Dendritic cell treated with granulocyte-macrophage colony-stimulating factor and Interleukin-4, amounts not matched to agents 40 ng/mL and 50 ng/mL, for 4 days (primary cell): ENCODE results near the gene WNK2.

Experiments used
- H3K27ac Mint-ChIP-seq: one replicate; pipeline ENCODE4 v1.8.0; 2022; ENCODE audit warnings: mild to moderate bottlenecking, mixed read lengths
- H3K27me3 Mint-ChIP-seq: one replicate; pipeline ENCODE4 v1.8.0; 2022; ENCODE audit warnings: mild to moderate bottlenecking, mixed read lengths
- H3K36me3 Mint-ChIP-seq: one replicate; pipeline ENCODE4 v1.8.0; 2022; ENCODE audit warnings: low read depth, mixed read lengths
- H3K4me1 Mint-ChIP-seq: one replicate; pipeline ENCODE4 v1.8.0; 2022; ENCODE audit warnings: low read depth, mixed read lengths
- H3K4me3 Mint-ChIP-seq: one replicate; pipeline ENCODE4 v1.8.0; 2022; ENCODE audit warnings: mild to moderate bottlenecking, moderate library complexity, mixed read lengths
- H3K9me3 Mint-ChIP-seq: one replicate; pipeline ENCODE4 v1.8.0; 2022; ENCODE audit warnings: mixed read lengths
- intact Hi-C: fragments of 100-400 bp; cut with micrococcal nuclease; formaldehyde crosslinking; loops from one replicate; pipeline ENCODE4 v1.15.0; 2022

The WNK2 gene

DNA sequence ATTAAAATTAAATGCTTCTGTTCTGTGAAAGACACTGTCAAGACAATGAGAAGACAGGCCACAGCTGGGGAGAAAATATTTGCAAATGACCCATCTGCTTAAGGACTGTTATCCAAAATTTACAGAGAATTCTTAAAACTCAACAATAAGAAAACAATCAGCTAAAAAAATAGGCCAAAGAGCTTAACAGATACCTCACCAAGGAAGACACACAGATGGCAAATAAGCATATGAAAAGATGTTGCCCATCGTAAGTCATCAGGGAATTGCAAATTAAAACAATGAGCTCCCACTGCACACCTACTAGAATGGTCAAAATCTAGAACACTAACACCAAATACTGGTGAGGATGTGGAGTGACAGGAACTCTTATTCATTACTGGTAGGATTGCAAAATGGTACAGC lies 10.3 kb downstream of the WNK2 start:
- H3K27me3 Mint-ChIP-seq, result peaks cover 66% of the 10 kb centered on the region
- intact Hi-C loops, result loop anchor here (10.0 kb wide), 1 partner anchor 91 kb away; no protein-coding TSS in a partner anchor
- no peaks in the 10 kb centered on the region for H3K36me3 Mint-ChIP-seq
- H3K27ac Mint-ChIP-seq, result no peak overlapping the region
- no peaks in the 10 kb centered on the region for H3K9me3 Mint-ChIP-seq
- no peaks in the 10 kb centered on the region for H3K4me1 Mint-ChIP-seq
- no peak overlapping the region for H3K4me3 Mint-ChIP-seq

GRCh38 chr9:93194641-93195040 lies 10.7 kb downstream of the WNK2 start:
- no peaks in the 10 kb centered on the region for H3K4me1 Mint-ChIP-seq
- H3K27me3 Mint-ChIP-seq, result peaks cover 62% of the 10 kb centered on the region
- no peaks in the 10 kb centered on the region for H3K9me3 Mint-ChIP-seq
- intact Hi-C loops, result loop anchor here (10.0 kb wide), 1 partner anchor 90 kb away; no protein-coding TSS in a partner anchor
- no peak overlapping the region for H3K4me3 Mint-ChIP-seq
- H3K27ac Mint-ChIP-seq, result no peak overlapping the region
- no peaks in the 10 kb centered on the region for H3K36me3 Mint-ChIP-seq

- H3K4me3 Mint-ChIP-seq, result no peak overlapping the region
- no peaks in the 10 kb centered on the region for H3K9me3 Mint-ChIP-seq
- intact Hi-C loops, result loop anchor here (10.0 kb wide), 1 partner anchor 88 kb away; no protein-coding TSS in a partner anchor
- H3K27ac Mint-ChIP-seq, result no peak overlapping the region
- no peaks in the 10 kb centered on the region for H3K4me1 Mint-ChIP-seq
- H3K36me3 Mint-ChIP-seq, result no peaks in the 10 kb centered on the region
- peaks cover 51% of the 10 kb centered on the region for H3K27me3 Mint-ChIP-seq
These were observed 12.4 kb downstream of the WNK2 start for GRCh38 chr9:93196096-93197055.

GRCh38 chr9:93197670-93198069 lies 13.7 kb downstream of the WNK2 start:
- intact Hi-C loops, result loop anchor here (10.0 kb wide), 1 partner anchor 87 kb away; no protein-coding TSS in a partner anchor
- Mint-ChIP-seq H3K4me1 (no peaks in the 10 kb centered on the region), H3K36me3 (no peaks in the 10 kb centered on the region), H3K9me3 (no peaks in the 10 kb centered on the region), H3K4me3 (no peak overlapping the region), H3K27me3 (peaks cover 42% of the 10 kb centered on the region), H3K27ac (no peak overlapping the region)

DNA sequence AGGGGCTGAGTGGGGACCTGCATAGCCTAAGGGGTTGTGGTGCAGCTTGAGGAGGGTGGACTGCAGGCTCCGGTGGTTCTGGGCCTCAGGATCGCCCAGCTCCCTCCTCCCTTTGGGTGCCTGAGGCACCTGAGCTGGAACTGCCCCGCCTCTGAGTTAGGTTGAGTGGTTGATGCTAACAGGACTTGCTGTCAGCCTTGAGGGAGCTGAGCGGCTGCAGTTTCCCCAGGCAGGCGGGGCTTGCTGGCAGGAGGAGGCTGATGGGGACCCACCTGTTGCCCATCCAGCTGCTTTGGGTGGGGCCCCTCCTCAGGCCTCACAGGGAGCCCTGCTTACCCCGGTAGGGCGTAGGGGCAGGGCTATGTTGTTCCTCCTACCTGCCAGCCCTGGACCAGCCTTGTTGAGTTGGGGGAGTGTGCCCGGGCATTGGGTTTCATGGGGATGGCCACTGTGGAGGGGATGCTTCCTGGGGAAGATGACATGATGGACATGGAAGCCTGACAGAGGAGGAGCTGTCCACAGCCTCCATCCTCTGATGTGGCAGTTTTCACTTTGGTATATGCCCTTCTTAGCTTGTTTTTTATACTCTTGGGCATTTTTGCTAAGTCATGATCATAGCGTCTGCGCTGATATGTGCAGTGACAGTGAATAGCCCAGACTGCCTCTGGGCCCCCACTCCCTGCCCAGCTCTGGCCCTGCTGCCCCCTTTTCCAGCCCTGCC lies 14.3 kb downstream of the WNK2 start:
- Mint-ChIP-seq H3K9me3 (no peaks in the 10 kb centered on the region), H3K4me3 (no peak overlapping the region), H3K27me3 (peaks cover 42% of the 10 kb centered on the region), H3K36me3 (no peaks in the 10 kb centered on the region), H3K4me1 (no peaks in the 10 kb centered on the region), H3K27ac (no peak overlapping the region)
- intact Hi-C loops, result loop anchor here (10.0 kb wide), 1 partner anchor 87 kb away; no protein-coding TSS in a partner anchor

- Mint-ChIP-seq H3K9me3 (no peaks in the 10 kb centered on the region), H3K36me3 (no peaks in the 10 kb centered on the region), H3K27me3 (peaks cover 44% of the 10 kb centered on the region), H3K4me3 (no peak overlapping the region), H3K4me1 (no peaks in the 10 kb centered on the region), H3K27ac (no peak overlapping the region)
- intact Hi-C loops, result loop anchor here (10.0 kb wide), 1 partner anchor 86 kb away; no protein-coding TSS in a partner anchor
These were observed 15.1 kb downstream of the WNK2 start for GRCh38 chr9:93198838-93199625.

GRCh38 chr9:93200449-93200742 lies 16.5 kb downstream of the WNK2 start:
- Mint-ChIP-seq H3K27ac (no peak overlapping the region), H3K27me3 (peaks cover 47% of the 10 kb centered on the region), H3K4me1 (no peaks in the 10 kb centered on the region), H3K4me3 (no peak overlapping the region), H3K9me3 (no peaks in the 10 kb centered on the region), H3K36me3 (no peaks in the 10 kb centered on the region)
- intact Hi-C loops, result no loop called here

DNA sequence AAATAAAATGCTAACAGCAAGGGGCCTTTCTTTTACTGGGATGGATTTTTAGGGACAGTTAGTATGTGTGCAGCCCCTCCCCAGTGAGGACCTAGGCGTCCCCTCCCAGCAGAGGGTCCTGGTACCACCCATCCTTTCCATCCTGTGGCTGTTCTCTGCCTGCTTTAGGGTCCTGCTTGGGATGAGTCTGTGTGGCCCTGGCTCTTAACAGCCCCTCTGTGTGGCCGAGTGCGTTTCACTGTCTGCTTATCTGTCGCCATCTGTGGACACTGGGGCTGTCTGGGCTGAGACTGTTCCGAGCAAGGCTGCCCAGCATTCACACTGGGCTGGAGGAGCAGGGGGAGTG lies 17.0 kb downstream of the WNK2 start:
- Mint-ChIP-seq H3K4me3 (no peak overlapping the region), H3K27me3 (peaks cover 48% of the 10 kb centered on the region), H3K36me3 (no peaks in the 10 kb centered on the region), H3K9me3 (no peaks in the 10 kb centered on the region), H3K4me1 (no peaks in the 10 kb centered on the region), H3K27ac (no peak overlapping the region)
- intact Hi-C loops, result no loop called here

DNA sequence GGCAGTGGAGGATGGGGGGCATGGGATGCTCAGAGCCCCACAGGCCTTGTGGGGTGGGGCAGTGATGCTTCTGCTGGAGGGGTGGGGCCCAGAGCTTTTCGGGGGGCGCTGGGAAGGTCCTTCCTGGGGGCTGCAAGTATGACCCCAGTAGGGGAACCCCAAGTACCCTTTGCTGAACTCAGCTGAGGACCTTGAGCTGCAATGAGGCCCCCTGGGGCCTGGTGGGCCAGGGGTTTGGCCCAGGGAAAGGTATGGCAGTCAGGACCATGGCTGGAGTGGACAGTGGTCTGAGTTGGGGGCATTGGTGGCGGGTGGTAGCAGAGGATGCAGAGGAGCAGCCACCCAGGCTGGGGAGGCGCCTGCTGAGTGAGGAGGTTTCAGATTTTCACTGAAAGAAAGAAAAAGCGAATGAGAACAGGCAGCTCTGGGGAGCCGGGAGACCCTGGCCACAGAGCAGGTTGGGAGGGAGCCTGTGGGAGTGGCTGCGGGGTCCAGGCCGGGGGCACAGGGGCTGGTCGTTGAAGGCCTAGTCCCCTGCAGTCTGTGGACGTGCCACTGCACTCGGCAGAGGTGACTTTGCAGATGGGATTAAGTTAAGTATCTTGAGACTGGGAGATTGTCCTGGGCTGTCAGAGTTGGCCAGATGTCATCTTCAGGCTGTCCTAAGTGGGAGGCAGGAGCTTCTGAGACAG lies 19.2 kb downstream of the WNK2 start:
- no peak overlapping the region for H3K27ac Mint-ChIP-seq
- intact Hi-C loops, result no loop called here
- no peaks in the 10 kb centered on the region for H3K36me3 Mint-ChIP-seq
- no peaks in the 10 kb centered on the region for H3K4me1 Mint-ChIP-seq
- H3K4me3 Mint-ChIP-seq, result no peak overlapping the region
- peaks cover 35% of the 10 kb centered on the region for H3K27me3 Mint-ChIP-seq
- no peaks in the 10 kb centered on the region for H3K9me3 Mint-ChIP-seq

- intact Hi-C loops, result no loop called here
- Mint-ChIP-seq H3K27ac (no peak overlapping the region), H3K9me3 (no peaks in the 10 kb centered on the region), H3K4me3 (no peak overlapping the region), H3K27me3 (peaks cover 34% of the 10 kb centered on the region), H3K36me3 (no peaks in the 10 kb centered on the region), H3K4me1 (no peaks in the 10 kb centered on the region)
These were observed 20.0 kb downstream of the WNK2 start for GRCh38 chr9:93203718-93204469.

DNA sequence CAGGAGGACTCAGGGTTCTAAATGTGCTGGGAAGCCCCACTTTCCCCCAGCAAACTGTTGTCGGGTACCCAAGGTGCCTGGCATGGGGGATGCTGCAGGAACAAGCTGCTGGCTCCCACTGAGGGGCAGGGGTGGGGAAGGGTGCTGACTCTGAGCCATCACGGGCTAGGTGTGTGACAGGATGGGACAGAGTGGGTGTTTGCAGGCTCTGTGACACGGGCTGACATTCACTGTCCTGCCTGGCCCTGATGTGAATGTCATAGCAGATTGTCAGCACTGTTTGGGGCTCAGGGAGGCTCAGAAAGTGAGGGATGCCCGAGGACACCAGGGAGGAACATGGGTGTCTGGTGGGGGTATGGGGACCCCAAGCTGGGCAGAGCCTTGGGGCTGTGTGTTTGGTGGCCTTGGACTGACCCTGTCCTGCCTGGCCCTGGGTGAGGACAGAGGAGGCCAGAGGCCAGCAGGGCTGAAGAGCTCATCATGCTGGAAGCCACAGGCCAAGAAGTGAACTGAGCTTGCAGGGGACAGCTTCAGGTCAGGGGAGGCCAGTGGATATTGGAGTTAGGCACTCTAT lies 20.6 kb downstream of the WNK2 start:
- H3K4me1 Mint-ChIP-seq, result no peaks in the 10 kb centered on the region
- no peak overlapping the region for H3K27ac Mint-ChIP-seq
- peaks cover 33% of the 10 kb centered on the region for H3K27me3 Mint-ChIP-seq
- intact Hi-C loops, result no loop called here
- no peak overlapping the region for H3K4me3 Mint-ChIP-seq
- H3K36me3 Mint-ChIP-seq, result no peaks in the 10 kb centered on the region
- no peaks in the 10 kb centered on the region for H3K9me3 Mint-ChIP-seq

DNA sequence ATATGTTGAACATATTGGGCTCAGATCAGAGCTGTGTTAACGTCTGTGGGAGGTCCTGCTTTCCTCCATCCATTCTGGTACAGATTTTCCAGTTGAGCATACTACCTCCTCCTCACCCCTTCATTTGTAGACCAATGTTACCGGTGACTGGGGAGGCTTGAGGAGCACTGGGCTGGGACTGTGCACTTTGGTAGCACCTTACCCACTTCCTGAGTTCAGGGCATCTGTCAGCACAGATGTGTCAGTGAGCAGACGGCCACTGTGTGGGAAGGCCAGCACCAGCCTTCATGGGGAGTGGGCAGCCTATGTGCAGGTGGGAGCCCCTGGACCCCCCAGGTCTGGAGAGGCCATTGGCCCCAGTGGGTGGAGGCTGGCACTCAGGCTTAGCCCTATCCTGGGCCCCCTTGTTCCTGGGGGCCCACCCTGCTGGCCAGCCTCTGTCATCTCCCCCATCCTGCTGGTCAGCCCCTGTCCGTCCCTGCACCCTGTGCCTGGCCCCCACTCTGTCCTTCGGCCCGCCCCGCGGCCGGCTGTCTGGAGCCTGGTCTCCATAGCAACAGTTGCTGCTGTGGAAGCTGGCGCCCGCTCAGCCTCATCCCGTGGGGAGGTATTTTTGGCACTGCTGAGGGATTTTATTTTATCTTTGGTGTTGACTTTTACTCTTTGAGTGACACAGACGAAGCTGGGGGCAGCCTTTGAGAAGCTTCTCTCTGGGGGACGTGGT lies 21.3 kb downstream of the WNK2 start:
- Mint-ChIP-seq H3K27me3 (peaks cover 33% of the 10 kb centered on the region), H3K36me3 (no peaks in the 10 kb centered on the region), H3K27ac (no peak overlapping the region), H3K9me3 (no peaks in the 10 kb centered on the region), H3K4me3 (no peak overlapping the region), H3K4me1 (no peaks in the 10 kb centered on the region)
- intact Hi-C loops, result no loop called here
